ENCODE measurements around the gene SSB. TPM values are rescaled to one million over a fixed set of nuclear protein-coding genes. Genes with fewer than 3 reads are reported as not detected.
A peak's percentile ranks its signal among the peaks of the same experiment; 100 is the strongest.

The SSB gene
- total and polyA plus RNA-seq, 2 of the 13 experiments (the other 11 are each of a cell fraction or from before 2014, with no cell fraction given), result 109 to 208 TPM

DNA sequence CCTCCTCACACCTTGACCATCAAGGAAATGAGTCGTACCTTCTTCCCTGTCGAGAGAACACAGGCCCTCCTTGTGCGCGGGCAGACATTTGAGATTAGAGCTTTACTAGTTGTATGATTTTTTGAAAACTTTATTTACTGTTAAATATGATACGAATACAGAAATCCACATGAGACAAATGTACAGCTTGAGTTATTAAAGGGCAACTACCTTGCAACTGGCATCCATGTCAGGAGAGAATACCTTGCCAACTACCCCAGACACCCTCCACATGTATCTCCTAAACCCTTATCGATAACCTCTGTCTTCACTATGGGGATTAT, 36.7 kb upstream of the SSB start (continued):
- peak; percentile 8; the same call in 1 of the 2 replicates for TF ChIP-seq RXRB (CRISPR knock-in tag; IDR thresholded peaks at IDR 0.05; ENCODE audit: borderline replicate concordance)
- TF ChIP-seq RERE (CRISPR knock-in tag; IDR thresholded peaks at IDR 0.05; ENCODE audit: low read depth), result 0 out of 2 replicates have a peak, but pooled peaks have one; percentile 2
- TF ChIP-seq ZNF367 (CRISPR knock-in tag; IDR thresholded peaks at IDR 0.05; ENCODE audit: borderline replicate concordance), result peak; percentile 17; the same call in 1 of the 2 replicates
- 0 out of 2 replicates have a peak, but pooled peaks have one; percentile 15 for TF ChIP-seq YEATS4 (CRISPR knock-in tag; IDR thresholded peaks at IDR 0.05; ENCODE audit: borderline replicate concordance)
- TF ChIP-seq FOSL2 (CRISPR knock-in tag; IDR thresholded peaks at IDR 0.05), result 0 out of 2 replicates have a peak, but pooled peaks have one; percentile 24
- peak; percentile 22; the same call in 1 of the 2 replicates for TF ChIP-seq KAT8 (CRISPR knock-in tag; IDR thresholded peaks at IDR 0.05)

DNA sequence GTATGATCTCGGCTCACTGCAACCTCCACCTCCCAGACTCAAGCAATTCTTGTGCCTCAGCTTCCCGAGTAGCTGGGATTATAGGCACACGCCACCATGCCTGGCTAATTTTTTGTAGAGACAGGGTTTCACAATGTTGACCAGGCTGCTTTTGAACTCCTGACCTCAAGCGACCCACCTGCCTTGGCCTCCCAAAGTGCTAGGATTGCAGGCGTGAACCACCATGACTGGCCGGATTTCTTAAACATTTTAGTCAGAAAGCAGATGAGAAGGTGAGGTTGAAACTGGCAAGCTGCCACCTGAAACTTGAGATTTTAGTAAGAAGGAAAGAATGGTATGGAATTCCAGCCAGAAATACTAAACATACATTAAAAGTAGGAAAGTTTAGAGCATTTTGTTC, 33.1 kb upstream of the SSB start:
- ChIA-PET CTCF (ENCODE audit: low intra/inter-chr PET ratio, low total read pairs) (interaction anchor here (1.2 kb wide), 1 partner anchor 313 kb away, joined by 3 read pairs; no protein-coding TSS in a partner anchor), POLR2A (interaction anchor here (1.5 kb wide), 1 partner anchor 71 kb away, joined by 3 read pairs; the partner anchor contains the start of genes CFAP210 and PHOSPHO2)
- no peaks in the 10 kb centered on the region for H3K36me3 ChIP-seq (replicated peaks in 1 of 2; ENCODE audit: control insufficient read depth in 1 of 2, insufficient read depth in 2 of 2, low read length in 2 of 2)
- peak overlapping the region; percentile 36; the same call in 1 of the 2 replicates for H3K4me2 ChIP-seq (ENCODE audit: low read depth, low read length)
- no TSS peak for BruUV-seq (replicated peaks)
- no peaks in the 10 kb centered on the region for H3K27me3 ChIP-seq (ENCODE audit: control insufficient read depth in 1 of 2, insufficient read depth in 2 of 2, low read length in 2 of 2)
- no peaks in the 10 kb centered on the region for H4K20me1 ChIP-seq (ENCODE audit: insufficient read depth, low read length)
- peaks cover 55% of the 10 kb centered on the region for H3K4me1 ChIP-seq (ENCODE audit: insufficient read depth, low read length)
- in situ Hi-C loops (cut with HindIII; ENCODE audit: extremely low pct_ligation_motif_present, low pct_unique_long_range_greater_than_20kb), result no loop called here
- H3K79me2 ChIP-seq (ENCODE audit: insufficient read depth, low read length), result no peaks in the 10 kb centered on the region
- ATAC-seq, result no peak
- no peak overlapping the region for H3K9ac ChIP-seq (ENCODE audit: insufficient read depth, low read depth, low read length)
- H3K27ac ChIP-seq (ENCODE audit: extremely low read length, insufficient read depth, low read length), result peak overlapping the region; percentile 29
- 9% methylated on average over 6 of the region's 6 CpGs for WGBS (ENCODE audit: low lambda C conversion rate)
- peak; percentile 52 for DNase-seq (ENCODE audit: low spot score)
- no peak overlapping the region for H2AFZ ChIP-seq (ENCODE audit: low read length)
- H3K4me3 ChIP-seq (replicated peaks in 1 of 3; ENCODE audit: insufficient read depth in 1 of 3, low read depth in 2 of 3, low read length in 3 of 3), result no peak overlapping the region
- no peaks in the 10 kb centered on the region for H3K9me3 ChIP-seq (ENCODE audit: low read length)
- intact Hi-C loops (cut with micrococcal nuclease; ENCODE audit: unreplicated experiment), result no loop called here
- FAIRE-seq, result peak; percentile 73
- TF ChIP-seq, protein P1, sequence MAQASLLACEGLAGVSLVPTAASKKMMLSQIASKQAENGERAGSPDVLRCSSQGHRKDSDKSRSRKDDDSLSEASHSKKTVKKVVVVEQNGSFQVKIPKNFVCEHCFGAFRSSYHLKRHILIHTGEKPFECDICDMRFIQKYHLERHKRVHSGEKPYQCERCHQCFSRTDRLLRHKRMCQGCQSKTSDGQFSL (CRISPR knock-in tag; IDR thresholded peaks at IDR 0.05), result no peak
- TF ChIP-seq ZMAT3 (CRISPR knock-in tag; conservative IDR thresholded peaks at IDR 0.05) (no peak), LRRFIP1 (CRISPR knock-in tag; conservative IDR thresholded peaks at IDR 0.05) (no peak), PRMT3 (CRISPR knock-in tag; IDR thresholded peaks at IDR 0.05; ENCODE audit: borderline replicate concordance, low read depth) (no peak), ISL2 (CRISPR knock-in tag; IDR thresholded peaks at IDR 0.05) (no peak; the same call in 1 of the 2 replicates), CEBPB (IDR thresholded peaks at IDR 0.05; ENCODE audit: borderline replicate concordance, low read depth, low read length) (peak; percentile 41; the same call in 1 of the 2 replicates), ZMYM3 (CRISPR knock-in tag; IDR thresholded peaks at IDR 0.05) (peak; percentile 67; the same call in 1 of the 2 replicates), HBP1 (CRISPR knock-in tag; IDR thresholded peaks at IDR 0.05; ENCODE audit: low read depth) (no peak)

Data from HepG2 (cell line).